Left hindlimb (tissue), 1 donor: ENCODE results near the gene ZDHHC14.

ENCODE experiments used
- DNase-seq: peaks from one replicate; pipeline ENCODE4 v3.0.0-alpha.2; 2018

Gene ZDHHC14

DNA sequence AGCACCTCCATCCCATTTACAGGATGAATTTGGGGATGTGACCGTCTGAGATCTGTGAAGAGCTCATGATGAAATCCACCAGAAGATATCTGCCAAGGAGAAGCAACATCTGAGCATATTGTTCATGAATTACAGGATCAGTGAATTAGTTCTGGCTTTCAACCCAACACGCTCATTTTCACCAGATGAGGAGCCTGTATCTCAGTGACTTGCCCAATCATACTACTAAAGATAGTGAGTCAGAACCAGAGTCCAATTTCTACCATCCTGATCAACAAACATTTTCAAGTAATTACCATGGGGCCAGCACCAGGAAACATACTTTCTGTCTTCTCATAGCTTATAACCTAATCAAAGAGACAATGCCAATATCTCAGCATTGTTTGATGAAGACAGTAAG lies 116.6 kb downstream of the ZDHHC14 start:
- DNase-seq: no peak

GRCh38 chr6:157498817-157499216 lies 117.8 kb downstream of the ZDHHC14 start:
- DNase-seq: no peak

DNA sequence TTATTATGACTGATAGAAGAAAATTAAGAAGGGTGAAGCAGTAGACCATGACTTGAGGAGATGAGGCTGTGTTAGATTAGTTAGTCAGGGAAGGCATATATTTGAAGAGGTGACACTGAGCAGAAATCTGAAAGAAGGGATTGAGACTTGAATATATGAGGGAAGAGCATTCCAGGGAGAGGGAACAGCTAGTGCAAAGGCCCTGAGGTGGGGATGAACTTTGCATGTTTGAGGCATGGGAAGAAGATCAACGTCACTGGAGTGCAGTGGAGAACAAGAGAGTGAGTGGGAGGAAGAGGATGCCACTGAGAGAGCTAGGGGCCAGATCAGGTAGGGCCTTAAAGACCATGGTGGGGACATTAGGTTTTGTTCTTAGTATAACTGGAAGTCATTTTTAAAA lies 119.0 kb downstream of the ZDHHC14 start:
- no peak for DNase-seq

- no peak for DNase-seq
Observed at GRCh38 chr6:157503018-157503747, 122.2 kb downstream of the ZDHHC14 start.

DNA sequence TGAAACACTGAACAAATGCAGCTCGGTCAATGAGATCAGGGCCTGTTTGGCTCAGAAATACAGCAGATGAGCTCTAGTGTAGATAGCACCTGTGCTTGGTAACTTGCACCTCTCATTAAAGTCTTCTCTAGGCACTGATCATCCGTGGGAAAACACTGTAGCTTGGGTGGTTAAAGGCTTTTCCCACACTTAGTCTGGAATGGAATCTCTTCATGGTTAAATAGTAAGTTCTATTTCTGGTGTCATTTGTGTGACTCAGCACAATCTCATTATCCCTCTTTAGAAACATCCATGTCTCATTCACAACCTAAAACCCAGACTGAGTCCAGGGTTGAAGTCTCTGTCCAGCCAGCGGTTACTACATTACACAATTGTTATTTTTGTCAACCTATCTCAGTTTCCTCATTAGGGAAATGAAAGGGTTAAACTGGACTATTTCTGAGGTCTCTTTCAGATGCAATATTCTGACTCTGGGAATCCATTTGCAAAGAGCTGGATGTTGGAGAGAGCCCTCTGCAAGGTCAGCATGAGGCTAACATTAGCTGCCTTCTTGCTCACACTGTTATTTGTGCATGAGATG lies 125.0 kb downstream of the ZDHHC14 start:
- no peak for DNase-seq

DNA sequence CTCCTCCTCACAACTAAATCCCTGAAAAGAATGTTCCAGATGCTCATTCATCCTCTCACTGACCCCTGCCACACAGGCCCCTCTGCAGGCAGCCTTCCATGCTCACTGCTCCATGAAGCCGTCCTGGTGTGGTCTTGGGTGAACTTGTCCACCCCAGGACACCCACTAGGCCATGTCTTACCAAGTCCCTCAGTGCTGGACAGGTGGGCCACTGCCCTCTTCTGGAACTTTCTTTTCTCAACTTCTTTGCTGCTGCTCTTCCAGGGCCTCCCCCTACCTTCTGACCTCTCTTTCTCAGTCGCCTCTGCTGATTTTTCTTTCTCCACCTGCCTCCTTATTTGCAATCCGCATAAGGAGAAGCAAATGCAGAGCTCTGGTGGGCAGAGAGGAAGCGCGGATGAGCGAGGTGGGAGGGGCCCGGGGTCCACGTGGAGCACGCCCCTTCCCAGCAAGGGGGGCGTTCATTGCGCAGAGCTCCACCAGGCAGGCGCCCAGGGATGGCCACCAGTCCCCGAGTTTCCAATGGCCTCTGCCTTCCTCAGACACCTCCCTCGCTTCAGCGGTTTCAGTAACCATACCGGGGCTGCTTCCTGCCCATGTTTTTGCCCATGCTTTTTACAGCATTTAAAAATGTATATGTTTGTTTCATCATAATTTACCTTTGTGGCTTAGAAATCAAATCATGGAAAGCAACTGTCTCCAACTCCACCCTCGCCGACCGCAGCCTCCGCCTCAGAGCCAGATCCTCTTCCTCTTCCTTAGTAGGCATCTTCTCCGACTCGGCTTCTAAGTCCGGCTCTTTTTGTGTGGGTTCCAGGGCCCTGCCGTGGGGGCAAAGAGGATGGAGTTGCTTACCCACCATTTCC lies 129.6 kb downstream of the ZDHHC14 start:
- DNase-seq: no peak

DNA sequence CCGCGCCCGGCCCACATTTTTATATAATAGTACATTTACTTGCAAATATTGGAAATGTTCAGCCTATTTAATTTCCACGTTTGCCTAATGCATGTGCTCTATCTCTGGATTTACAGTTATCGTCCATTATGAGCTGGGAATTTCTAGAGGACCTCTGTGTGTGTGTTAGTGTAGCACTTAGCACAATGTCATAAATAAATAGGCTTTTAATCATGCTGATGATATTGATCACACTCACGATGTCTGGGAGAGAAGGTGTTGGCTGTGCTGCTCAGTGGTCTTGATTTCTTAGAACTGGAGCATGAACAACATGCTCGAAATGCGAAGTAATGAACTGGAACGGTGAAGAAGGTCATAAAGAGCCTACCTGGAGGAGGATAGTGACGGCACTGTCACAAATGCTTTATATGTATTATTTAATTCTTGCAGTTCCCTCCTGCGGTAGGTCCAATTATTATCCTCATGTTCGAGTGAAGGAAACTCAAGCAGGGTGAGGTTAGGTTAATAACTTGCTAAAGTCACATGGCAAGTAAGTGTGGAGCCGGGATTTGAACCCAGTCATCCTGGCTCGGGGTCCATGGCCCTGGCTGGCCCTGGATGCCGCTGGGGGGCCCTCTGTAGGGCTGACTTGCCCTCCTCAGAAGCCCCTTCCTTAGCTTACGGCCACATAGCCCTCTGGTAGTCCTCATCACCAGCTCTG lies 130.8 kb downstream of the ZDHHC14 start:
- DNase-seq: no peak

GRCh38 chr6:157512382-157512682 lies 131.3 kb downstream of the ZDHHC14 start:
- no peak for DNase-seq

GRCh38 chr6:157513004-157513603 lies 132.1 kb downstream of the ZDHHC14 start:
- no peak for DNase-seq

DNA sequence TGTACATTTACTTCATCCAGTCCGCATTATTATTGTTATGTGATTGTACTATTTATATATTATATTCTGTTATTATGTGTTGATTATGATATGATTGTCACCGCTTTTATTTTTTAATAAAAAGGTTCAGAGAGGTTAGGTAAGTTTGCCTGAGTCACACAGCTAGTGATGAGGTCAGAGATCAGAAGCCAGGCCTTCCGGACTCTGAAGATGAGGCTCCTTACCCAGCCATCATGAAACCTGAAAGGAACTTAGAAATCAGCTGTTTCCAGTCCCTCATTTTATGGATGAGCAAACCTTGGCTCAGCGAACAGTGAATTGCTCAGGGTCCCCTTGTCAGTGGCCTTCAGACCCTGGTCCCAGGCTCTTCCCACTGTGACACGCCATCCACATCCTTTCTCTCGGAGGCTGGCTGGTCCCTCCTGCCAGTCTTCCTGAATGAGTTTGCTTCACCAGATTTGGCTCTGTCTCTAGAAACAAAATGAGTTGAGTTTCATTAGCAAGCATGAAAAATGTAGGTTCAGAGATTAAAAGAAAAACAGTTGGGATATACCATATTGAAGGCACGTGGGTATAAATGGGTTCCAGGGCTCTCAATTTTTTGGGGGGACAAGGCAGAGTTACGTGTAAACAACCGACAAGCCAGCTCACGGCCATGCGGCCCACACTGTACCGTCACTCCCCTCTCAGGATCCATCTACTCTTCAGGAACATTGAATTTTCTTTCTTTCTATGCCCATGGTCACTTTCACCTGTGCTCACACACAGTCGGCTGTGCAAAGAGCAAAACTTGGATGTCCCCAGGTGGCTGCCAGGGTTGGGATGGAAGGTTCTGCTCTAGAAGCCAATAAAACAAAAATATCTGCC lies 132.9 kb downstream of the ZDHHC14 start:
- no peak for DNase-seq

DNA sequence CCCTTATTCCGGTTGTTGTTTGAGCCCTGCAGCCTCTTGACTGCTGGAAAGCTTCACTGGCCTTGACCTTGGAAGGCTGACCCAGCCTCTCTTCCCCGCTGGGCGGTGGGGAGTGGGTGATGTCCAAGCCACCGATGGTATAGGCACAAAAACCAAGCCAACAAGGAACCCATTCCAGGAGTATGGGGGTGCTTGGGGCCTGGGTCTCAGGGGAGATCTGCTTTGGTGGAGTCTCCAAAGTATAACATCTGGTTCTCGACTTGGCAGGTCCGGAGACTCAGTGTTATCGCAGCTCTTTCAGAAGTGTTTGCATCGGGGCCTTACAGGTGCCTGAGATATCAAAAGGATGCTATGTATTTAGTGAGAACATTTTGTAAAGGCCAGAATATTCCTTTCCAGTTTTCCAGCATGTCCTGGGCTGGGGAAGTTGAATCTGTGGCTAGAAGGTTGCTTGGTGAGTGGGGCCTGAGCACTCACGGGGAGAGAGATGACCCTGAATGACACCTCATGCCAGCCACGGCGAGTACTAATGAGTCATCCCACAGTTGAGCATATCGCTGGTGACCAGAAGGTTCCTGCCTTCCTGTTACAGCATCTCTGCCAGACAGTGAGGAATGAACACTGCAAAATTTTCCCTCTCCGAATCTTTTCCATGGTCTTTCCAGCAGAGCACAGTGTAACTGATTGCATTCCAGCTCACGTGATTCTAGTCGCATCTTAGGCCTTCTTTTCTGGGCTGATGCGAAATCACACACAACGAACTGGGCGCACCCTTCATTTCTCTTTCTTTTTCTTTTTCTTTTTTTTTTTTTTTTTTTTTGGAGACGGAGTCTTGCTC lies 133.9 kb downstream of the ZDHHC14 start:
- no peak for DNase-seq

- no peak for DNase-seq
Observed at GRCh38 chr6:157516319-157517026, 135.5 kb downstream of the ZDHHC14 start.

GRCh38 chr6:157517601-157518359 lies 136.8 kb downstream of the ZDHHC14 start:
- no peak for DNase-seq

DNA sequence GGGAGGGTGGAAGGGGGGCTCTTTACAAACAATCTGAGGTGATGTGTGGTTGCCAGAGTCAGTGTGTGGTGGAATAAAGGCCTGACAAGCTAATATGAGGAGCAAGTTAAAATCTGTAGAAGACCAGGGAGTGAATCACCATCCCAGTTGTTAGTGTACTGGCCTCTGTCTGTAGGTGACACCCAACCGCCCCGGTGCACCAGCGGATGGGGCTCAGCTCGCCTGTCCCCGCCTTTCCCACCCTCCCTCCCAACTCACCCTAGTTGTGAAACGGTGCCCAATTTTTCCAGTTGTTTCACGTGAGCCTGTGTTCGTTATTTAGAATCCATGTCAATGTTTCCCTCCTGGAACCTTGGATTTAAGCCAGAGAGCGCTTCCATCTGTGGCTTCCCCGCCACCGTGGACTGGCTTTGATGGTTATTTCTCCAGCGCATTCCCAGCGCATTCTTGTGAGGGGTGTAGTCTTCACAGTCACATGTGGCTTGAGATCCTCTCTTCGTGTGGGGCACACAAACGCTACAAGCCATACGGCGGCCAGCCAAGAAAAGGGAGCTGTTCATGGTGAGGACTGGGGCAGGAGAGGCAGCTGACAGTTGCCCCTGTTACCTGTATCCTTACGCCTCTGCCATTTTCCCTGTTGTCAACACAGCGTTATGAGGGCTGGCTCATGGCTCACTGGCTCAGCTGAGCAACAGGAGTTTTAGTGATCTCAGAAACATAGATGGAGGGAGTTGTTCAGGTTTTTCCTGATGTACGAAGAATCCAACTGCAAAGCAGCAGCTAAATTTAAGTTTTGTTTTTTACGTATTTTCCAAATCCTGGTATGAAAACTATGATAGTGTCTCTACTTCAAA lies 137.6 kb downstream of the ZDHHC14 start:
- DNase-seq: no peak

GRCh38 chr6:157519255-157520116 lies 138.5 kb downstream of the ZDHHC14 start:
- no peak for DNase-seq

GRCh38 chr6:157520117-157520406 lies 139.1 kb downstream of the ZDHHC14 start:
- DNase-seq: no peak

- DNase-seq: no peak
Observed at GRCh38 chr6:157520596-157521361, 139.8 kb downstream of the ZDHHC14 start.
